Mucosa of descending colon (tissue), 3 donors: ENCODE data around the gene SYCE1L. TPM values are rescaled to one million over a fixed set of nuclear protein-coding genes. Genes with fewer than 3 reads are reported as not detected.

Source experiments
- ATAC-seq: fragments of 200-7000 bp; cut with Tn5 transposase; one replicate; pipeline ENCODE4 v1.9.1; 2020; ENCODE audit warnings: mild to moderate bottlenecking, moderate library complexity
- DNase-seq, 3 donors: peaks; one replicate each; pipeline ENCODE4 v3.0.0-alpha.2; 2020
- H3K36me3 ChIP-seq: fragments of 200-600 bp; one replicate; pipeline ENCODE4 v1.8.0; 2021; ENCODE audit warnings: low read depth, mild to moderate bottlenecking
- H3K4me1 ChIP-seq: fragments of 200-600 bp; one replicate; pipeline ENCODE4 v1.8.0; 2021; ENCODE audit warnings: low read depth, mild to moderate bottlenecking
- H3K4me3 ChIP-seq: fragments of 200-600 bp; one replicate; pipeline ENCODE4 v1.8.0; 2021; ENCODE audit warnings: mild to moderate bottlenecking
- H3K9me3 ChIP-seq: fragments of 200-600 bp; one replicate; pipeline ENCODE4 v1.8.0; 2021; ENCODE audit warnings: mild to moderate bottlenecking
- intact Hi-C, 2 donors: fragments of 100-400 bp; cut with DNase I in 1 of 2; cut with micrococcal nuclease in 1 of 2; formaldehyde crosslinking; loops; one replicate each; pipeline versions ENCODE4 v1.11.0 to v1.11.1; 2022; cut with DNase I, micrococcal nuclease
- total RNA-seq, 3 donors: library from RNA; stranded (reverse); fragmentation: NEBNext Ultra II Directional in 2 of 3; extraction: Animal tissue kit (Norgen Biotek cat#: 25700) in 2 of 3; gene quantifications; one replicate each; pipeline versions ENCODE4 v1.2.1 to v1.2.4, GENCODE V29; 2021 to 2023
- TF ChIP-seq, protein P1 (sequence below): fragments of 200-600 bp; IDR thresholded peaks from one replicate; pipeline ENCODE4 v1.8.0; 2022; ENCODE audit warnings: antibody characterized with exemption, mild to moderate bottlenecking
- donor health status: DM: no; HTN: no; CAD: no; lungs with moderate emphysema.
- donor health status: DM: no; HTN: no; CAD: no.
- donor health status: DM: no; HTN: yes; CAD: no.

SYCE1L gene
- total RNA-seq, 3 donors from 2014 or later, result 1.7 to 6.3 (median 2.7) TPM

DNA sequence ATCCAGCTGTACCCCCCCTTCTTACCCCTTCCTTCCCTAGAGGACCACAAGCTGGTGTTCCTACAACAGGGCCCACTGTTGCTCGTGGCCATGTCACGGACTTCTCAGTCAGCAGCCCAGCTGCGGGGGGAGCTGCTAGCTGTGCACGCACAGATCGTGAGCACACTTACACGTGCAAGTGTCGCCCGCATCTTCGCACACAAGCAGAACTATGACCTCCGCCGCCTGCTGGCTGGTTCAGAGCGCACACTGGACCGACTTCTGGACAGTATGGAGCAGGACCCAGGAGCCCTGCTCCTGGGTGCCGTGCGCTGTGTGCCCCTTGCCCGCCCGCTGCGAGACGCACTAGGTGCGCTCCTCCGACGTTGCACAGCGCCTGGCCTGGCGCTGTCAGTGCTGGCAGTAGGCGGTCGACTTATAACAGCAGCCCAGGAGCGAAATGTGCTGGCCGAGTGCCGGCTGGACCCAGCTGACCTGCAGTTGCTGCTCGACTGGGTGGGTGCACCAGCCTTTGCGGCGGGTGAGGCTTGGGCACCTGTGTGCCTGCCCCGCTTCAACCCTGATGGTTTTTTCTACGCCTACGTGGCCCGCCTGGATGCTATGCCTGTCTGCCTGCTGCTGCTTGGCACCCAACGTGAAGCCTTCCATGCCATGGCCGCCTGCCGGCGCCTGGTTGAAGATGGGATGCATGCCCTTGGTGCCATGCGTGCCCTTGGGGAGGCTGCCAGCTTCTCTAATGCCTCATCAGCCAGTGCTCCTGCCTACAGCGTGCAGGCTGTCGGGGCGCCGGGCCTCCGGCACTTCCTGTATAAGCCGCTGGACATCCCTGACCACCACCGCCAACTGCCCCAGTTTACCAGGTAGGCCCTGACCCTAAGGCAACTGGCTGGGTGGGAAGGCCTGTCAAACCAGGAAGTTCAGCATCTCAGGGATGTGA lies 4.6 kb upstream of the SYCE1L start:
- no peak for DNase-seq
- H3K4me1 ChIP-seq, result peaks cover 11% of the 10 kb centered on the region
- no peak for ATAC-seq
- TF ChIP-seq, protein P1, sequence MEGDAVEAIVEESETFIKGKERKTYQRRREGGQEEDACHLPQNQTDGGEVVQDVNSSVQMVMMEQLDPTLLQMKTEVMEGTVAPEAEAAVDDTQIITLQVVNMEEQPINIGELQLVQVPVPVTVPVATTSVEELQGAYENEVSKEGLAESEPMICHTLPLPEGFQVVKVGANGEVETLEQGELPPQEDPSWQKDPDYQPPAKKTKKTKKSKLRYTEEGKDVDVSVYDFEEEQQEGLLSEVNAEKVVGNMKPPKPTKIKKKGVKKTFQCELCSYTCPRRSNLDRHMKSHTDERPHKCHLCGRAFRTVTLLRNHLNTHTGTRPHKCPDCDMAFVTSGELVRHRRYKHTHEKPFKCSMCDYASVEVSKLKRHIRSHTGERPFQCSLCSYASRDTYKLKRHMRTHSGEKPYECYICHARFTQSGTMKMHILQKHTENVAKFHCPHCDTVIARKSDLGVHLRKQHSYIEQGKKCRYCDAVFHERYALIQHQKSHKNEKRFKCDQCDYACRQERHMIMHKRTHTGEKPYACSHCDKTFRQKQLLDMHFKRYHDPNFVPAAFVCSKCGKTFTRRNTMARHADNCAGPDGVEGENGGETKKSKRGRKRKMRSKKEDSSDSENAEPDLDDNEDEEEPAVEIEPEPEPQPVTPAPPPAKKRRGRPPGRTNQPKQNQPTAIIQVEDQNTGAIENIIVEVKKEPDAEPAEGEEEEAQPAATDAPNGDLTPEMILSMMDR, result no peak
- peaks cover 15% of the 10 kb centered on the region for H3K36me3 ChIP-seq
- no peak overlapping the region for H3K4me3 ChIP-seq
- H3K9me3 ChIP-seq, result no peaks in the 10 kb centered on the region
- intact Hi-C loops, result no loop called here

DNA sequence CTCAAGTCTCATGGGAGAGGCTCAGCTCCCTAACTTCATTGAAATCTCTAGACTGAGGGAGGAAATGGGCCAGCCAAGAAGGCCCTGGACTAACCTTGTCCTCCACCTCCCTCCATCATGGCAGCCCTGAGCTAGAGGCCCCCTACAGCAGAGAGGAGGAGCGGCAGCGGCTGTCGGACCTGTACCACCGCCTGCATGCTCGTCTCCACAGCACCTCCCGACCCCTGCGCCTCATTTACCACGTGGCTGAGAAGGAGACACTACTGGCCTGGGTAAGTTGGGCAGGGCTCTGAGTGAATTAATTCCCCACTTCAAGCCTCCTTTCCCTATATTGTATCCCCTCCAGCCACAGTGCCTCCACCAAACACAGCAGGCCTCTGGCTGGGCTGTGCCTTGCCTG lies 3.8 kb upstream of the SYCE1L start:
- intact Hi-C loops, result no loop called here
- TF ChIP-seq, protein P1, result no peak
- Histone ChIP-seq H3K4me3 (no peak overlapping the region), H3K9me3 (no peaks in the 10 kb centered on the region), H3K4me1 (peaks cover 11% of the 10 kb centered on the region), H3K36me3 (peaks cover 16% of the 10 kb centered on the region)
- DNase-seq (no peak), ATAC-seq (no peak)

DNA sequence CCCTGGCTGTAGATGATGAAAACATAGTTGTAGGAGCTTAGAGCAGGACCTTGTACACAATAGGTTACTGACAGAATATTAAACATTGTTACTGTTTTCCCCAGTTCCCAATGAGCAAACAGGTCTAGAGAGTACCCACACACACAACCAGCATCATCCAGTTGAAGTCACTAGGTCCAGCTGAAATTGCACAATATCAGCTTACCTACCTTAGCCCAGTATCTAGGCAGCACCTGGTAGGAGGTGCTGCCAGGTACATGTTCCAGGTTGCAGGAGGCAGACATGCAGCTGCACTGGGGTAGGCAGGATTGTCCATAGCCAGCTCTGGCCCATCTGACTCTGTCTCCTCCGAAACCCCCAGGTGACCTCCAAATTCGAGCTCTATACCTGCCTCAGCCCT lies 1.5 kb upstream of the SYCE1L start:
- DNase-seq (no peak), ATAC-seq (no peak)
- intact Hi-C loops, result no loop called here
- TF ChIP-seq, protein P1, result no peak
- Histone ChIP-seq H3K4me3 (no peak overlapping the region), H3K36me3 (peaks cover 16% of the 10 kb centered on the region), H3K9me3 (no peaks in the 10 kb centered on the region), H3K4me1 (no peaks in the 10 kb centered on the region)

DNA sequence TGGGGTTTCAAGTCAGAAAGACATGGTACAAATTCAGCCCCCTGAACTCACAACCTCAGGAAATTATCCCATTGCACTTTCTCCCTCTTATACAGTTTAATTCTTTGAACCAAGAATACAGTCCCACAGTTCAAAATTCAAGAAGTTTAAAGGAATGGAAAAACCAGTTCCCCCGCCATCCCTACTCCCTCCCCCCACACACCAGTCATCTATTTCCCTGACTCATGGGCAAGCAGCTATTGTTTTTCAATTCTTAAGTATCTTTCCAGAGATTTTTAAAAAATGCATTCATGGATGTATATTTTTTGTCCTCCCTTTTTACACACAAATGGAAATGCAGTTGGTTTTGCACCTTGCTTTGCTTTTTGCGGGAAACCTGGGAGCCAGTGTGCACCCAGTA lies 7.3 kb downstream of the SYCE1L start:
- no peak for ATAC-seq
- Histone ChIP-seq H3K4me1 (no peaks in the 10 kb centered on the region), H3K36me3 (no peaks in the 10 kb centered on the region), H3K9me3 (no peaks in the 10 kb centered on the region), H3K4me3 (no peak overlapping the region)
- TF ChIP-seq, protein P1, result no peak
- DNase-seq, result no peak
- intact Hi-C loops, result no loop called here

DNA sequence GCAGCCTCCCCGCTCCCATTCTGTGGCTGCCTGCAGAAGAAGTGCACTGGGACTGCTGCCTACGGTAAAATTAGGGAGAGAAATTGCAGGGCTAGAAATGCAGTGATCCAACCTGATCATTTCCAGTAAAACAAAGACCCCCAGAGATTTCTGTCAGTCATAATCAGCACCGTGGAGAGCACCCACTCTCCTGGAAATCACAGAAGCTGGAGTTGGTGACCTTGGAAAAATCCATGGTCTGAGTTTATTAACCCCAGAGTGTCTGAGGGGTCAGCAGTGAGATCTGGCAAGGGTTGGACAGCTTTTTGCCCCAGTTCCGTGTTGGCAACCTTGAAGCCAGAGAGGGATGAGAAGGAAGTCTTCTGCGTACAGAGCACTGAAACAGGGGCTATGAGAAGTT lies 7.8 kb downstream of the SYCE1L start:
- ATAC-seq (no peak), DNase-seq (no peak)
- H3K9me3 ChIP-seq, result no peaks in the 10 kb centered on the region
- H3K36me3 ChIP-seq, result no peaks in the 10 kb centered on the region
- no peaks in the 10 kb centered on the region for H3K4me1 ChIP-seq
- TF ChIP-seq, protein P1, result no peak
- no peak overlapping the region for H3K4me3 ChIP-seq
- intact Hi-C loops, result no loop called here
